HEK293T (cell line): ENCODE results near the gene AMN.

Experiments used
- CTCF ChIA-PET: fragments of 350-600 bp; formaldehyde crosslinking; extraction: SDS; loops from one replicate; lab custom pipeline; 2021; ENCODE audit warnings: antibody characterized with exemption, inconsistent platforms; lab: Yijun Ruan, JAX
- POLR2A ChIA-PET: fragments of 350-600 bp; formaldehyde crosslinking; extraction: SDS; loops from one replicate; lab custom pipeline; 2020; ENCODE audit warnings: antibody characterized with exemption, inconsistent platforms; lab: Yijun Ruan, JAX
- DNase-seq: peaks from one replicate; pipeline ENCODE4 v3.0.0; 2012; ENCODE audit warnings: mixed read lengths; ENCODE audit errors: extremely low spot score
- ARNT ChIP-seq: fragments of 450-650 bp; IDR thresholded peaks from 2 replicates; pipeline ENCODE4 v1.6.1; 2017; ENCODE audit warnings: mild to moderate bottlenecking
- BHLHE40 ChIP-seq: fragments of 450-650 bp; IDR thresholded peaks from 2 replicates; pipeline ENCODE4 v1.6.1; 2016; ENCODE audit warnings: mild to moderate bottlenecking, moderate library complexity, borderline replicate concordance
- CTBP1 ChIP-seq: fragments of 450-650 bp; IDR thresholded peaks from 2 replicates; pipeline ENCODE4 v1.6.1; 2016; ENCODE audit warnings: borderline replicate concordance
- ELF4 ChIP-seq: fragments of 450-650 bp; IDR thresholded peaks from 2 replicates; pipeline ENCODE4 v1.6.1; 2017; ENCODE audit warnings: antibody characterized with exemption
- FOXA1 ChIP-seq: fragments of 450-650 bp; IDR thresholded peaks from 2 replicates; pipeline ENCODE4 v1.6.1; 2016; ENCODE audit warnings: mild to moderate bottlenecking
- FOXK2 ChIP-seq: fragments of 450-650 bp; IDR thresholded peaks from 2 replicates; pipeline ENCODE4 v1.6.1; 2016; ENCODE audit warnings: mild to moderate bottlenecking
- FOXM1 ChIP-seq: fragments of 450-650 bp; IDR thresholded peaks from 2 replicates; pipeline ENCODE4 v1.6.1; 2017; ENCODE audit warnings: mild to moderate bottlenecking, borderline replicate concordance
- HDGF ChIP-seq: fragments of 450-650 bp; IDR thresholded peaks from 2 replicates; pipeline ENCODE4 v1.6.1; 2017; ENCODE audit warnings: antibody characterized with exemption, borderline replicate concordance
- L3MBTL2 ChIP-seq: fragments of 450-650 bp; conservative IDR thresholded peaks from 2 replicates; pipeline ENCODE4 v1.6.1; 2016; ENCODE audit warnings: mild to moderate bottlenecking
- LEF1 ChIP-seq: fragments of 450-650 bp; IDR thresholded peaks from 2 replicates; pipeline ENCODE4 v1.6.1; 2017; ENCODE audit warnings: mild to moderate bottlenecking, borderline replicate concordance
- NFRKB ChIP-seq: fragments of 450-650 bp; IDR thresholded peaks from 2 replicates; pipeline ENCODE4 v1.6.1; 2016; ENCODE audit warnings: mild to moderate bottlenecking, moderate library complexity
- SP1 ChIP-seq: fragments of 450-650 bp; IDR thresholded peaks from 2 replicates; pipeline ENCODE4 v1.6.1; 2017
- SUZ12 ChIP-seq: fragments of 450-650 bp; IDR thresholded peaks from 2 replicates; pipeline ENCODE4 v1.6.1; 2016; ENCODE audit warnings: mild to moderate bottlenecking
- TARDBP ChIP-seq: fragments of 450-650 bp; IDR thresholded peaks from 2 replicates; pipeline ENCODE4 v1.6.1; 2016
- ZNF384 ChIP-seq: fragments of 450-650 bp; IDR thresholded peaks from 2 replicates; pipeline ENCODE4 v1.6.1; 2016
- TF ChIP-seq, protein P1 (sequence below): fragments of 450-650 bp; IDR thresholded peaks from 2 replicates; pipeline ENCODE4 v1.6.1; 2016

Gene AMN

DNA sequence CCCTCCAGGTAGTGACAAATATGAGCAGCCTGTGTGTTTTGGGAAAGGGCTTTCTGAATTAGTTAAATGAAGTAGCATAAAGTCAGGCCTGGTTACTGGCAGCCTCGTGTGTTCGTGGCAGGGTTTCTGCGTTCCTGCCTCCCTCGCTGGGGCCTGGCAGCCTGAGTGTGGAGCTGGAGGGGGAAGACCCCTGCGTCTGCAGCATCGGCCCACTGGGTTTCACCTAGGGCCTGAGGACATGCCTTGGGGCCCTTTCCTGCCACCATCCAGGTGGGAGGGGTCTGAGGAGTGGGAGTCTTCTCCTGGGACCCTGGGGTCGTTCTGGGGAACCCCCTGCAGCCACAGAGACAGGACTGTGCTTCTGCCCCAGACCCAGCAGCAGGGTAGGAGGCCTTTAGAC lies 20.4 kb upstream of the AMN start:
- ChIA-PET POLR2A (no interaction called here), CTCF (no interaction called here)
- no peak for DNase-seq
- TF ChIP-seq LEF1: no peak
- TF ChIP-seq ELF4: no peak
- no peak for TF ChIP-seq FOXM1
- TF ChIP-seq L3MBTL2: no peak
- no peak for TF ChIP-seq HDGF
- no peak for TF ChIP-seq ZNF384
- TF ChIP-seq SUZ12: no peak
- TF ChIP-seq CTBP1: no peak
- TF ChIP-seq NFRKB: no peak
- no peak for TF ChIP-seq FOXA1
- TF ChIP-seq ARNT: no peak

DNA sequence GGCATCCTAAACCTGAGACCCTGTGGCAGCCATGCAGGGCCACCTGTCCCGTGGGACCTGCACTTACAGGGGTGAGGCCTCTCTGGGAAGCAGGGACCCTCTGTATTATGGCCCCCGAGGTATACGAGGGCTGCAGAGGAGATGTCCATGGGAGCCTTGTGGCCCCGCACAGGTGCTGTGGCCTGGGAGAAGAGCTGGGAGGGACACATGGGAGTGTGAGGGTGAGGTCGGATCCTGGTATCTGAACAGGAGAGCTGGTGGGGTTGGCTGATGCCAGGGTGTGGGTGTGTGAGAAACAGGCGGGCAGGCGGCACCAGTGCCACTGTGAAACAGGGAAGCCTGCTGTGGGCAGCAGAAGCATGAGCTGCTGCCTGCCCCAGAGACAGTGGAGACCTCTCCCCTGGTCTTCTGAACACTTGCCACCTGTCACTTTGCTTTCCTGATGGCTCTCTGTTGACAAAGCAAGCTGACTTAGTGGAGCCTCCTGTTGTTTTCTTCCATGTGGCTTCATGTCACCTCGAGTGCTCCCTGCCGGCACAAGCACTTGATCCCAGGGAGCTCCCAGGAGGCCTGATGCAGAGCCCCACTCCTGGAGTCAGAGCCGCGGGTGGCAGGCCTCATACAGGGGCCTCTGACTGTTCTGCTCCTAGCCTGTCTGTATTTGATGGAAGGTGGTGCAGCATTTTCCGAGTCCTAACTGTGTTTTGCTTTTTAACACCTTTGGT lies 19.8 kb upstream of the AMN start:
- DNase-seq: no peak
- ChIA-PET CTCF (no interaction called here), POLR2A (no interaction called here)
- TF ChIP-seq HDGF (no peak), ZNF384 (no peak), ELF4 (no peak), L3MBTL2 (no peak), LEF1 (no peak), FOXA1 (no peak), TARDBP (no peak), FOXK2 (no peak)
- TF ChIP-seq, protein P1, sequence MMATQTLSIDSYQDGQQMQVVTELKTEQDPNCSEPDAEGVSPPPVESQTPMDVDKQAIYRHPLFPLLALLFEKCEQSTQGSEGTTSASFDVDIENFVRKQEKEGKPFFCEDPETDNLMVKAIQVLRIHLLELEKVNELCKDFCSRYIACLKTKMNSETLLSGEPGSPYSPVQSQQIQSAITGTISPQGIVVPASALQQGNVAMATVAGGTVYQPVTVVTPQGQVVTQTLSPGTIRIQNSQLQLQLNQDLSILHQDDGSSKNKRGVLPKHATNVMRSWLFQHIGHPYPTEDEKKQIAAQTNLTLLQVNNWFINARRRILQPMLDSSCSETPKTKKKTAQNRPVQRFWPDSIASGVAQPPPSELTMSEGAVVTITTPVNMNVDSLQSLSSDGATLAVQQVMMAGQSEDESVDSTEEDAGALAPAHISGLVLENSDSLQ: no peak

DNA sequence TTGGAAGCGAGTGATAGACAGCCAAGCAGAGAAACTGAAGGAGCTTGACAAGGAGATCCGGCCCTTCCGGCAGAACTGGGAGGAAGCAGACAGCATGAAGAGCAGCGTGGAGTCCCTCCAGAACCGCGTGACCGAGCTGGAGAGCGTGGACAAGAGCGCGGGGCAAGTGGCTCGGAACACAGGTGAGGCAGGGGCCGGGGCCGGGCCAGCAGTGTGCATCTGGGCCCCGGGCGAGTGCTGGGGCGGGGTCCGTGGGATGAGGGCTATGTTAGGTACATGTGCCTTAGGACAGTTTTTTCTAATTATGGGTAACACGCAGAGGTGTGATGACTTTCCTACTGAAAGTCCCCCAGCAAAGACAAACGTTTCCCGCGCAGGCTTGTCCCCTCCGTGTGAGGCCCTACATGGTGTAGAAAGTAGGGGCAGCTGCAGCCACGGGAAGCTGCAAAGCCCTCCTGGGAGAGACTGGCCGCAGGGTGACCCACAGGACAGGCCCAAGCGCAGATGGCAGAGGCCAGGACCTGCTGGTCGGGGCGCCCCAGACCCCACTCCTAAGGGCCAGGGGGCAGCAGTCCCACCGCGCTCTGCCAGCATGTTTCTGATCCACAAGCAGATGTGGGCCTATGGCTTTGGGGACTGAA lies 19.1 kb upstream of the AMN start:
- CTCF ChIA-PET: no interaction called here
- DNase-seq: no peak
- POLR2A ChIA-PET: no interaction called here
- TF ChIP-seq HDGF (no peak), FOXM1 (no peak), ZNF384 (no peak), FOXA1 (no peak), SUZ12 (no peak), L3MBTL2 (no peak), ELF4 (no peak), CTBP1 (no peak), SP1 (no peak), ARNT (no peak), NFRKB (no peak), LEF1 (no peak), FOXK2 (no peak), BHLHE40 (no peak), TARDBP (no peak)
- TF ChIP-seq, protein P1: no peak

DNA sequence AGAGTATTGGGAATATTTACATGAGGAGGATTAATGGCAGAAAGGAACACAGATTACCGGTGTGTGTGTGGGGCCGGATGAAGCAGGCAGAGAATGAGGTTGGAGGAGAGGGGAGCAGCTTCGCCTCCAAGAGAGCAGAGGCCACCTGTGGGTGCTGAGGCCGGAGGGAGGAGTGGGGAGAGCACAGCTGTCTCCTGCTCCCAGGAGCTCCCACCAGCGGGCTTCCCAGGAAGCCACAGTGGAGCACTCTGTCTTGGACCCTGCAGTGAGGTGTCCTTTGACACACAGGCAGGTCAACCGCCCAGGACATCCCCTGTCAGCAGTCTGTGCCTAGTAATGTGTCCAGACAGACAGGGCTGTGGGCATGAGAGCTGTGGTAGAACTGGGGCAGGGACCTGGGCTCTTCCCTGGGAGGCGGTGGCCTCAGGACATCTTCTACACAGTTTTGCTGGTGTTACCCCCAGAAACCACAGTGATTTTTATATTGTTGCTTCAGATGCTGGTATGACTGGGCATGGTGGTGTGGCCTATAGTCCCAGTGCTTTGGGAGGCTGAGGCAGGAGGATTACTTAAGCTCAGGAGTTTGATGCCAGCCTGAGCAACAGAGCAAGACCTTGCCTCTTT lies 18.5 kb upstream of the AMN start:
- POLR2A ChIA-PET: no interaction called here
- CTCF ChIA-PET: interaction anchor here (0.7 kb wide), 1 partner anchor 138 kb away, joined by 3 read pairs; no protein-coding TSS in a partner anchor
- no peak for DNase-seq
- TF ChIP-seq LEF1: no peak
- no peak for TF ChIP-seq NFRKB
- no peak for TF ChIP-seq SP1
- TF ChIP-seq FOXA1: no peak
- TF ChIP-seq HDGF: no peak
- no peak for TF ChIP-seq FOXK2
- no peak for TF ChIP-seq L3MBTL2
- no peak for TF ChIP-seq SUZ12
- no peak for TF ChIP-seq ARNT
- TF ChIP-seq ELF4: no peak
- no peak for TF ChIP-seq CTBP1
- TF ChIP-seq FOXM1: no peak
- TF ChIP-seq BHLHE40: no peak
- TF ChIP-seq, protein P1: no peak
- no peak for TF ChIP-seq TARDBP
- TF ChIP-seq ZNF384: no peak

DNA sequence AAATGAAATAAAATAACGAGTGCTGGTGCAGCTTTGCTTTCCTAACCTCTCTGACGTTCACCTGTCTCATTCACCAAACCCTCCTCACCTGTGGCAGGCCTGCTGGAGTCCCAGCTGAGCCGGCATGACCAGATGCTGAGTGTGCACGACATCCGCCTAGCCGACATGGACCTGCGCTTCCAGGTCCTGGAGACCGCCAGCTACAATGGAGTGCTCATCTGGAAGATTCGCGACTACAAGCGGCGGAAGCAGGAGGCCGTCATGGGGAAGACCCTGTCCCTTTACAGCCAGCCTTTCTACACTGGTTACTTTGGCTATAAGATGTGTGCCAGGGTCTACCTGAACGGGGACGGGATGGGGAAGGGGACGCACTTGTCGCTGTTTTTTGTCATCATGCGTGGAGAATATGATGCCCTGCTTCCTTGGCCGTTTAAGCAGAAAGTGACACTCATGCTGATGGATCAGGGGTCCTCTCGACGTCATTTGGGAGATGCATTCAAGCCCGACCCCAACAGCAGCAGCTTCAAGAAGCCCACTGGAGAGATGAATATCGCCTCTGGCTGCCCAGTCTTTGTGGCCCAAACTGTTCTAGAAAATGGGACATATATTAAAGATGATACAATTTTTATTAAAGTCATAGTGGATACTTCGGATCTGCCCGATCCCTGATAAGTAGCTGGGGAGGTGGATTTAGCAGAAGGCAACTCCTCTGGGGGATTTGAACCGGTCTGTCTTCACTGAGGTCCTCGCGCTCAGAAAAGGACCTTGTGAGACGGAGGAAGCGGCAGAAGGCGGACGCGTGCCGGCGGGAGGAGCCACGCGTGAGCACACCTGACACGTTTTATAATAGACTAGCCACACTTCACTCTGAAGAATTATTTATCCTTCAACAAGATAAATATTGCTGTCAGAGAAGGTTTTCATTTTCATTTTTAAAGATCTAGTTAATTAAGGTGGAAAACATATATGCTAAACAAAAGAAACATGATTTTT lies 17.1 kb upstream of the AMN start:
- CTCF ChIA-PET: no interaction called here
- TF ChIP-seq FOXM1 (no peak), ZNF384 (no peak), SP1 (no peak), SUZ12 (no peak), NFRKB (no peak)
- DNase-seq: no peak
- POLR2A ChIA-PET: no interaction called here
